ENCODE results near the gene ANKRD11.

The ANKRD11 gene

DNA sequence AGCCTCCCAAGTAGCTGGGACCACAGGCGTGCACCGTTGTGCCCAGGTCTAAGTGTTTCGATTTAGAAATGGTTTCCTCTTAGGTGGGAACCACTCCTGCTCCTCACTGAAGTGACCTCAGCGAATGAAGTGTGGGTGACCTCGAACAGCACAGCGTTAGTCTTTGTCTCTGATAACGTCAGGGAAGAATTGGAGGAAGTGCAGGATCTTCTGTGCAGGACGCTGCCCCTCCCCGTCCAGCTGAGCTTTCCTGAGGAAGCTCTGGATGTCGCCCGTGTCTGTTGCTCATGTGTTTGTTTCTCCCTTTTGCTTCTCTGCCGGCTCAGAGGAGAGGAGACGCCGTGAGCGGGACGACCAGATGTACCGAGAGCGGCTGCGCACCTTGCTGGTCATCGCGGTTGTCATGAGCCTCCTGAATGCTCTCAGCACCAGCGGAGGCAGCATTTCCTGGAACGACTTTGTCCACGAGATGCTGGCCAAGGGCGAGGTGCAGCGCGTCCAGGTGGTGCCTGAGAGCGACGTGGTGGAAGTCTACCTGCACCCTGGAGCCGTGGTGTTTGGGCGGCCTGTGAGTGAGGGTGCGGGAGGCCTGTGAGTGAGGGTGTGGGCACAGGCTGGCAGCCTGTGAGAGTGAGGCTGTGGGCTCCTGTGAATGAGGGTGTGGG lies 33.5 kb upstream of the ANKRD11 start:
- TF ChIP-seq, protein P1, sequence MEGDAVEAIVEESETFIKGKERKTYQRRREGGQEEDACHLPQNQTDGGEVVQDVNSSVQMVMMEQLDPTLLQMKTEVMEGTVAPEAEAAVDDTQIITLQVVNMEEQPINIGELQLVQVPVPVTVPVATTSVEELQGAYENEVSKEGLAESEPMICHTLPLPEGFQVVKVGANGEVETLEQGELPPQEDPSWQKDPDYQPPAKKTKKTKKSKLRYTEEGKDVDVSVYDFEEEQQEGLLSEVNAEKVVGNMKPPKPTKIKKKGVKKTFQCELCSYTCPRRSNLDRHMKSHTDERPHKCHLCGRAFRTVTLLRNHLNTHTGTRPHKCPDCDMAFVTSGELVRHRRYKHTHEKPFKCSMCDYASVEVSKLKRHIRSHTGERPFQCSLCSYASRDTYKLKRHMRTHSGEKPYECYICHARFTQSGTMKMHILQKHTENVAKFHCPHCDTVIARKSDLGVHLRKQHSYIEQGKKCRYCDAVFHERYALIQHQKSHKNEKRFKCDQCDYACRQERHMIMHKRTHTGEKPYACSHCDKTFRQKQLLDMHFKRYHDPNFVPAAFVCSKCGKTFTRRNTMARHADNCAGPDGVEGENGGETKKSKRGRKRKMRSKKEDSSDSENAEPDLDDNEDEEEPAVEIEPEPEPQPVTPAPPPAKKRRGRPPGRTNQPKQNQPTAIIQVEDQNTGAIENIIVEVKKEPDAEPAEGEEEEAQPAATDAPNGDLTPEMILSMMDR (IDR thresholded peaks at IDR 0.05; ENCODE audit: low read depth, low read length): no peak
- Histone ChIP-seq H3K27me3 (ENCODE audit: insufficient read depth, low read depth, severe bottlenecking) (no peaks in the 10 kb centered on the region), H3K27ac (no peak overlapping the region), H3K36me3 (peaks cover 5% of the 10 kb centered on the region), H3K9me3 (ENCODE audit: severe bottlenecking) (no peaks in the 10 kb centered on the region), H3K4me3 (ENCODE audit: low read depth, low read length) (no peak overlapping the region)
- no peak for DNase-seq

DNA sequence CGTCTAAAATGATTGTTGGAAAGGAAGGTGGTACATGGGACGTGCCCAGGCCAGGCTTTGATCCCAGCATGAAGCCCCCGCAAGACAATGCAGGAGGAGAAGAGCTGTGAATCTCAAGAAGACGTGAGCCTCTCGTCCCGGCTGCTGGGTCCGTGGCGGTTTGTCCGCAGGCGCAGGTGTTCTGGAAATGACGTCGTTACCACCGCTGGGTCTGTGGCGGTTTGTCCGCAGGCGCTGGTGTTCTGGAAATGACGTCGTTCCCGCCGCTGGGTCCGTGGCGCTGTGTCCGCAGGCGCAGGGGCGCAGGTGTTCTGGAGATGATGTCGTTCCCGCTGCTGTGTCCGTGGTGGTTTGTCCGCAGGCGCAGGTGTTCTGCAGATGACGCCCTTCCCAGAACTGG lies 31.9 kb upstream of the ANKRD11 start:
- Histone ChIP-seq H3K27ac (no peak overlapping the region), H3K4me3 (ENCODE audit: low read depth, low read length) (no peak overlapping the region), H3K36me3 (peaks cover 5% of the 10 kb centered on the region), H3K27me3 (ENCODE audit: insufficient read depth, low read depth, severe bottlenecking) (no peaks in the 10 kb centered on the region), H3K9me3 (ENCODE audit: severe bottlenecking) (no peaks in the 10 kb centered on the region)
- DNase-seq: no peak
- TF ChIP-seq, protein P1 (IDR thresholded peaks at IDR 0.05; ENCODE audit: low read depth, low read length): no peak

DNA sequence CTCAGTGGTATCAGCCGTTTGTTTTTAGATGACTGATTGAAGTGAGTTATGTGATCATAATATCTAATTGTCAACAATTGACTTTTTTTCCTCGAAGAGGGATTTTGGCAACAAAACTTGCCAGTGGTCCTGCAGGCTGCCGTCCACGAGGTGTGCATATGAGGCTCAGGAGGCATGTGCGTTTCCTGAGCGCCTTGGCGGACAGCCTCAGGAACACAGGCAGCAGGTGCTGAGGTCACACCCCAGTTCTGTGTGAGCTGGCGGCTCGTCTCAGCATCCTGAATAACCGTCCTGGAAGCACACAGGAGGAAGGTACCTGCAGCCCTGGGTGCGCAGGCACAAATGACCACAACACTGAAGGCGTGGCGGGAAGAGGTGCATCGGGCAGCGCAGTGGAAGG lies 29.5 kb upstream of the ANKRD11 start:
- no peak overlapping the region for H3K4me3 ChIP-seq (ENCODE audit: low read depth, low read length)
- H3K9me3 ChIP-seq (ENCODE audit: severe bottlenecking): no peaks in the 10 kb centered on the region
- no peaks in the 10 kb centered on the region for H3K27me3 ChIP-seq (ENCODE audit: insufficient read depth, low read depth, severe bottlenecking)
- no peak overlapping the region for H3K27ac ChIP-seq
- peaks cover 3% of the 10 kb centered on the region for H3K36me3 ChIP-seq
- no peak for DNase-seq
- TF ChIP-seq, protein P1 (IDR thresholded peaks at IDR 0.05; ENCODE audit: low read depth, low read length): no peak

DNA sequence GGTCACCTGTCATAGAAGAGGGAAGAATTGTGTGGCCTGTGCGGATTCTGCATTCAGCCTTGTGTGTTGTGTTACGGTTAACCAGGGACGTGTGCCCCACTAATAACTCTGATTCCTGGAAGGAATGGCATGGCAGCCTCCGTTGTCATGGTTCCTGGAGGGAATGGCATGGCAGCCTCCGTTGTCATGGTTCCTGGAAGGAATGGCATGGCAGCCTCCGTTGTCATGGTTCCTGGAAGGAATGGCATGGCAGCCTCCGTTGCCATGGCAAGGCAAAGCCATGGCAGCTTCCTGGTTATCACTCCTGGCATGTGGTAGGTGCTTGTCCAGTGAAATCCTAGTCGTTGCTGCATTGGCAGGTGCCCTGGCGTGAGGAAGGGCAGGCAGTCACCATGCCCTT lies 26.8 kb upstream of the ANKRD11 start:
- DNase-seq: no peak
- Histone ChIP-seq H3K27ac (no peak overlapping the region), H3K36me3 (no peaks in the 10 kb centered on the region; the same call in none of the 2 replicates), H3K9me3 (ENCODE audit: severe bottlenecking) (no peaks in the 10 kb centered on the region), H3K4me3 (ENCODE audit: low read depth, low read length) (no peak overlapping the region), H3K27me3 (ENCODE audit: insufficient read depth, low read depth, severe bottlenecking) (no peaks in the 10 kb centered on the region)
- TF ChIP-seq, protein P1 (IDR thresholded peaks at IDR 0.05; ENCODE audit: low read depth, low read length): no peak

DNA sequence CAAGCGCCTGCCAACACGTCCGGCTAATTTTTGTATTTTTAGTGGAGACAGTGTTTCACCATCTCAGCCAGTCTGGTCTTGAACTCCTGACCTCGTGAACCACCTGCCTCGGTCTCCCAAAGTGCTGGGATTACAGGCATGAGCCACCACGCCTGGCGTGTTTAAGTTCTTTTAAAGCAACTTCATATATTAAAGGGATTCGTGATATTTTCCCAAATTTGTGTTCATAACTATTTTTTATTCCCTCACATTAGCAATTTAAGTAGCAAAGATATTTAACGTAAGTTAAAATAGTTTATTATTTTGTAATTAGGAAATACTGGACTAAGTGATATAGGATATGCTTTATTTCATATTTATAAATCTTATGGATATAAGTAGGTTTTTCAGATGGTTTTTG lies 22.1 kb upstream of the ANKRD11 start:
- TF ChIP-seq, protein P1 (IDR thresholded peaks at IDR 0.05; ENCODE audit: low read depth, low read length): no peak
- Histone ChIP-seq H3K27ac (no peak overlapping the region), H3K4me3 (ENCODE audit: low read depth, low read length) (no peak overlapping the region), H3K9me3 (ENCODE audit: severe bottlenecking) (no peaks in the 10 kb centered on the region), H3K27me3 (ENCODE audit: insufficient read depth, low read depth, severe bottlenecking) (no peaks in the 10 kb centered on the region), H3K36me3 (peaks cover 11% of the 10 kb centered on the region)
- DNase-seq: no peak

DNA sequence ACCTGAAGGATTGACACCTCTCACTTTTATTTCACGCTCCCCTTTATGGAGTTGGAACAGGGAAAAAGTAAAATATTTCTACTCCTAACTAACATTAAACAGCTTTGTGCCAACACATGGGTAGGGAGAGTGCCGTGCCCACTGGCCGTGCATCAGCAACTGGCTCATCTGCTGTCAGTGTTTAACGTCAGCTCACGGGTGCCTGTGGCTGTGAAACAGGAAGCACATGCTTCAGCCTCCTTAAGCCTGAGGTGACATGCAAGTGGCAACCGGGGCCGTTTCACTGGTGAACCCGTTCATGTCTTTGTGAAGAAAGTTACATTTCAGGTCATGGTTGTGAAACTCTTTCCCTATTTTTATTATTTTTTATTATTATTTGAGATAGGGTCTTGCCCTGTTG lies 21.0 kb upstream of the ANKRD11 start:
- H3K27me3 ChIP-seq (ENCODE audit: insufficient read depth, low read depth, severe bottlenecking): no peaks in the 10 kb centered on the region
- peaks cover 11% of the 10 kb centered on the region for H3K36me3 ChIP-seq
- H3K9me3 ChIP-seq (ENCODE audit: severe bottlenecking): no peaks in the 10 kb centered on the region
- TF ChIP-seq, protein P1 (IDR thresholded peaks at IDR 0.05; ENCODE audit: low read depth, low read length): no peak
- no peak overlapping the region for H3K4me3 ChIP-seq (ENCODE audit: low read depth, low read length)
- DNase-seq: no peak
- H3K27ac ChIP-seq: no peak overlapping the region
